HEK293T (cell line): ENCODE results near the gene SMIM13.
"Not testable (repeated sequence)": the region's sequence is repeated elsewhere in the genome, so short reads cannot be mapped to it uniquely, and the experiment has no call there.

Experiments used
- ARNT ChIP-seq: fragments of 450-650 bp; IDR thresholded peaks from 2 replicates; pipeline ENCODE4 v1.6.1; 2017; ENCODE audit warnings: mild to moderate bottlenecking
- BHLHE40 ChIP-seq: fragments of 450-650 bp; IDR thresholded peaks from 2 replicates; pipeline ENCODE4 v1.6.1; 2016; ENCODE audit warnings: mild to moderate bottlenecking, moderate library complexity, borderline replicate concordance
- ELF4 ChIP-seq: fragments of 450-650 bp; IDR thresholded peaks from 2 replicates; pipeline ENCODE4 v1.6.1; 2017; ENCODE audit warnings: antibody characterized with exemption
- FOXA1 ChIP-seq: fragments of 450-650 bp; IDR thresholded peaks from 2 replicates; pipeline ENCODE4 v1.6.1; 2016; ENCODE audit warnings: mild to moderate bottlenecking
- FOXK2 ChIP-seq: fragments of 450-650 bp; IDR thresholded peaks from 2 replicates; pipeline ENCODE4 v1.6.1; 2016; ENCODE audit warnings: mild to moderate bottlenecking
- FOXM1 ChIP-seq: fragments of 450-650 bp; IDR thresholded peaks from 2 replicates; pipeline ENCODE4 v1.6.1; 2017; ENCODE audit warnings: mild to moderate bottlenecking, borderline replicate concordance
- HDGF ChIP-seq: fragments of 450-650 bp; IDR thresholded peaks from 2 replicates; pipeline ENCODE4 v1.6.1; 2017; ENCODE audit warnings: antibody characterized with exemption, borderline replicate concordance
- L3MBTL2 ChIP-seq: fragments of 450-650 bp; conservative IDR thresholded peaks from 2 replicates; pipeline ENCODE4 v1.6.1; 2016; ENCODE audit warnings: mild to moderate bottlenecking
- LEF1 ChIP-seq: fragments of 450-650 bp; IDR thresholded peaks from 2 replicates; pipeline ENCODE4 v1.6.1; 2017; ENCODE audit warnings: mild to moderate bottlenecking, borderline replicate concordance
- NFRKB ChIP-seq: fragments of 450-650 bp; IDR thresholded peaks from 2 replicates; pipeline ENCODE4 v1.6.1; 2016; ENCODE audit warnings: mild to moderate bottlenecking, moderate library complexity
- PKNOX1 ChIP-seq: fragments of 450-650 bp; IDR thresholded peaks from 2 replicates; pipeline ENCODE4 v1.6.1; 2016
- SUZ12 ChIP-seq: fragments of 450-650 bp; IDR thresholded peaks from 2 replicates; pipeline ENCODE4 v1.6.1; 2016; ENCODE audit warnings: mild to moderate bottlenecking
- TARDBP ChIP-seq: fragments of 450-650 bp; IDR thresholded peaks from 2 replicates; pipeline ENCODE4 v1.6.1; 2016
- ZNF384 ChIP-seq: fragments of 450-650 bp; IDR thresholded peaks from 2 replicates; pipeline ENCODE4 v1.6.1; 2016

GRCh38 chr6:11091141-11091540, 2.5 kb upstream of the SMIM13 start:
- not testable (repeated sequence) for TF ChIP-seq BHLHE40, FOXA1, TARDBP, PKNOX1, ELF4, L3MBTL2, SUZ12, ARNT, ZNF384, FOXK2, LEF1, FOXM1, NFRKB, HDGF
